Lower leg skin (tissue), 4 donors: ENCODE data around the gene NLN. TPM values are rescaled to one million over a fixed set of nuclear protein-coding genes. Genes with fewer than 3 reads are reported as not detected.

Experiments used
- DNase-seq, 2 donors: peaks; one replicate each; pipeline ENCODE4 v3.0.0-alpha.2; 2019; ENCODE audit warnings: low spot score in 2 of 2
- H3K4me3 ChIP-seq: fragments of 200-600 bp; sonication (generic); 2 replicates; pipeline ENCODE4 v1.5.1; 2017; ENCODE audit warnings: mild to moderate bottlenecking, low read depth; ENCODE audit not compliant: poor library complexity, severe bottlenecking
- POLR2A ChIP-seq, 2 donors: fragments of 450-650 bp; IDR thresholded peaks; one replicate each; pipeline ENCODE4 v1.6.1; 2016 to 2017; ENCODE audit warnings: antibody characterized with exemption in 2 of 2, mild to moderate bottlenecking in 1 of 2, moderate library complexity in 1 of 2
- WGBS, 2 donors: methylation state at CpG; one replicate each; pipeline ENCODE4 v1.1.5; 2018; 5-methylcytosine and 5-hydroxymethylcytosine counted together
- intact Hi-C: fragments of 100-400 bp; cut with DNase I; formaldehyde crosslinking; loops from one replicate; pipeline ENCODE4 v1.15.0; 2023; ENCODE audit warnings: low total_unique reads
- total RNA-seq, 4 donors: library from RNA; depleted of rRNA; stranded (reverse); fragments of >200 nt; gene quantifications; one replicate each; pipeline ENCODE4 v1.1.0, GENCODE V29; 2016
- TF ChIP-seq, protein P1 (sequence below), 3 donors: fragments of 450-650 bp; IDR thresholded peaks; one replicate each; pipeline ENCODE4 v1.5.1; 2016; ENCODE audit warnings: antibody characterized with exemption in 3 of 3, mild to moderate bottlenecking in 3 of 3, moderate library complexity in 2 of 3

Gene NLN
- total RNA-seq, 4 donors from 2014 or later = 14.0 to 18.8 (median 16.4) TPM

DNA sequence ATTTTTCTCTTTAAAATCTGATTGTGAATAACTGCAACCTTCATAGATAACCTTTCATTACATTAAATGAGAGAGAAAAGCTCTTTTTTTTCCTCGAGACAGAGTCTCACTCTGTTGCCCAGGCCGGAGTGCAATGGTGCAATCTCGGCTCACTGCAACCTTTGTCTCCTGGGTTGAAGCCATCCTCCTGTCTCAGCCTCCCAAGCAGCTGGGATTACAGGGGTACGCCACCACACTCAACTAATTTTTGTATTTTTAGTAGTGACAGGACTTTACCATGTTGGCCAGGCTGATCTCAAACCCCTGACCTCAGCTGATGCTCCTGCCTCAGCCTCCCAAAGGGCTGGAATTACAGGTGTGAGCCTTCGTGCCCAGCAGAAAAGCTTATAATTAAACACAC is 134.5 kb downstream of the NLN start:
- 94 to 95% methylated on average over 5 of the region's 5 CpGs for WGBS, 2 donors
- DNase-seq = no peak

DNA sequence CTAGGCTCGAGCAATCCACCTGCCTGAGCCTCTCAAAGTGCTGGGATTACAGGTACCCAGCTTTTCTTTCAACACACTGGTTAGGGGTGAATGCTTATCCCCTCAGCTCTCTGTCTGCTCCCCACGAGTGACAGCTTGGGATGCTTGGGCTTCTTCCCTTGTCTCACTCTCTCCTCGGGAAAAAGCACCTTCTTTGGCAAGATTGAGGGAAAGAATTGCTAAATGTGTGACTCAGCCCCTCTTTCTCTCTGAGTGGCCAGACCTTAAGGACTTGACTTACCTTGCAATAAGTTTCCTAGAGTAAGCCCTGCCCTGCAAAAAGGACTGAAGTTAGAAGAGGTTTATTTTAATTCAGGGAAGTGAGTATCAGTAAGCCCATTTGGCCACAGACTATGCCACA is 136.3 kb downstream of the NLN start:
- TF ChIP-seq, protein P1, sequence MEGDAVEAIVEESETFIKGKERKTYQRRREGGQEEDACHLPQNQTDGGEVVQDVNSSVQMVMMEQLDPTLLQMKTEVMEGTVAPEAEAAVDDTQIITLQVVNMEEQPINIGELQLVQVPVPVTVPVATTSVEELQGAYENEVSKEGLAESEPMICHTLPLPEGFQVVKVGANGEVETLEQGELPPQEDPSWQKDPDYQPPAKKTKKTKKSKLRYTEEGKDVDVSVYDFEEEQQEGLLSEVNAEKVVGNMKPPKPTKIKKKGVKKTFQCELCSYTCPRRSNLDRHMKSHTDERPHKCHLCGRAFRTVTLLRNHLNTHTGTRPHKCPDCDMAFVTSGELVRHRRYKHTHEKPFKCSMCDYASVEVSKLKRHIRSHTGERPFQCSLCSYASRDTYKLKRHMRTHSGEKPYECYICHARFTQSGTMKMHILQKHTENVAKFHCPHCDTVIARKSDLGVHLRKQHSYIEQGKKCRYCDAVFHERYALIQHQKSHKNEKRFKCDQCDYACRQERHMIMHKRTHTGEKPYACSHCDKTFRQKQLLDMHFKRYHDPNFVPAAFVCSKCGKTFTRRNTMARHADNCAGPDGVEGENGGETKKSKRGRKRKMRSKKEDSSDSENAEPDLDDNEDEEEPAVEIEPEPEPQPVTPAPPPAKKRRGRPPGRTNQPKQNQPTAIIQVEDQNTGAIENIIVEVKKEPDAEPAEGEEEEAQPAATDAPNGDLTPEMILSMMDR (IDR thresholded peaks at IDR 0.05) = no peak
- no peak for TF ChIP-seq POLR2A (IDR thresholded peaks at IDR 0.05)
- intact Hi-C loops = no loop called here
- H3K4me3 ChIP-seq = no peak overlapping the region
- DNase-seq = no peak
- 60 to 62% methylated on average over 3 of the region's 3 CpGs for WGBS, 2 donors

More for the DNA sequence above, 134.5 kb downstream of the NLN start:
- H3K4me3 ChIP-seq = no peak overlapping the region
- intact Hi-C loops = no loop called here
- TF ChIP-seq POLR2A (IDR thresholded peaks at IDR 0.05) = no peak
- TF ChIP-seq, protein P1 (IDR thresholded peaks at IDR 0.05) = no peak

DNA sequence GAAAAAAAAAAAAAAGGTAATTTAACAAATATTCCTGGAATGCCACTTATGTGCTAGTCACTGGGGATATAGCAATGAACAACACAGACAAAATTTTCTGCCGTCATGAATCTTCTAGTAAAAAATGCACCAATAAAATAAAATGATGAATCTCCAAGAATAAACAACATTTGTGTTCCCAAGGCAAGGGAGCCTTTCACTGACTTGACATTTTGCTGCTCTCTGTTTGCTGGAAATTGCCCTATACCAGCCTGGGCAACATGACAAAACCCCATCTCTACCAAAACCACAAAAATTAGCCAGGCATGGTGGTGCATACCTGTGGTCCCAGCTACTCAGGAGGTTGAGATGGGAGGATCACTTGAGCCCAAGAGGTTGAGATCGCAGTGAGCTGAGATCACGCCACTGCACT is 139.8 kb downstream of the NLN start:
- no peak for DNase-seq
- no peak overlapping the region for H3K4me3 ChIP-seq
- intact Hi-C loops = no loop called here
- TF ChIP-seq, protein P1 (IDR thresholded peaks at IDR 0.05) = no peak
- no peak for TF ChIP-seq POLR2A (IDR thresholded peaks at IDR 0.05)
- 67 to 77% methylated on average over 3 of the region's 3 CpGs for WGBS, 2 donors

DNA sequence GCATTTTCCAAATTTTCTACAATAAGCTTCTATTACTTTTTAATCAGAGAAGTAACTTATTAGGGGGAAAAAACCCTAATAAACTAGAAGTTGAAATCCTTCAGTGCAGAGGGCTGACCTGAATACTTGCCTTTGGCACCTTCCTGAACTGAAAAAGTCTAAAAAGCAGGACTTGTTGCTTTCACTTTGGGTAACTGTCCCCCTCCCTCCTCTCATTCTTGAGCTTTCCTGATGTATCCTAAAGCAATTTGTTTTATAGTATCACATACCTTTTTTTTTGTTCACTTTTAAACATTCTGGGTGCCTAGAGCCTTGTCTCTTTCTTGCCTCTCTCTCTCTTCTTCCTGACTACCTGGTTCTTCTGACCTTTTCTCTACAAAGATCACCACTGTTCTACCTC is 140.4 kb downstream of the NLN start:
- TF ChIP-seq POLR2A (IDR thresholded peaks at IDR 0.05) = no peak
- no peak overlapping the region for H3K4me3 ChIP-seq
- no peak for DNase-seq
- intact Hi-C loops = no loop called here

DNA sequence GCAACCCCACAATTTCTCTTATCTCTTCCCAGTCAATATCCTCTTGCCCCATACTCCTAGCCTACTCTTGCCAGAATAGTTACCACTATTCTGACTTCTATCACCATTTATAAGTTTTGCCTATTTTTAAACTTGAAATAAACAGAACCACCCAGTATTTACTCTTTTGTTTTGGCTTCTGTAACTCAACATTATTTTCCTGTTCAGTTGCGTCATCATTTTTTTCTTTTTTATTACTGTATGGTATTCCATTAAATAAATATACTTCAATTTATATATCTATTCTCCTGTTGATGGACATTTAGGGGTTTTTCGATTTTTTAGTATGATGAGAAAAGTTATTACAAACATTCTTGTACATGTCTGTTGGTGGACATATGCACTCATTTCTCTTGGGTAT is 141.7 kb downstream of the NLN start:
- TF ChIP-seq, protein P1 (IDR thresholded peaks at IDR 0.05) = no peak
- no peak for TF ChIP-seq POLR2A (IDR thresholded peaks at IDR 0.05)
- intact Hi-C loops = no loop called here
- 91 to 95% methylated on average over 2 of the region's 2 CpGs for WGBS, 2 donors
- DNase-seq = no peak
- no peak overlapping the region for H3K4me3 ChIP-seq

DNA sequence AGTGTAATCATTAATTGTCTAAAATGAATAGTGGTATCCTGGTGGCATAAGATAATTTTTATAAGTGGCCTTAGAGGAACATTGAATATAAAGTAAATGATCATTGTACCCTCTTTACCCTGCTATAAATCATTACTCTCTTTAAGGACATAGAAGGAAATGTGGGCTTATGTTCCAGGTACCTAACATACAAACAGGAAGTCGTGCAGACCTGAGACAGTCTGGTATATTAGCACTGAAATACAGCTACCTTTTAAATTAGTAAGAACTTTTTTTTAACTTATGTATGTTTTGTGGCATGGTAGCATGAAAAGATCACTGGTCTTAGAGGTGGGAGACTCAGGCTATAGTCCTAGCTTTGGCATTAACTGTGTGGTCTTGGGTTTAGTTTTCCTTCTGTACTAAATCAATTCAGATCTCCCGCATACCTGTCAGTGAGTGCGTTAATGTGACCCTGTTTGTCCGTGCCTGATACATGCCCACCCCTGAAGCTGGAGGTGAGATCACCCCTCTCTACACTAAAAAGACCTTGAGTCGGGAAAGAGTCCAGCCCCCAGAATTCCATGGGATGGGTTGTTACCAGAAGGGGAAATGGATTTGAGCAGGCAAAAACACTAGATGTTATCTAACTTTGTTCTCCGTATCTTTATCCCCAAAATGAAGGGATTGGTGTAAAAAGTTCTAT is 145.0 kb downstream of the NLN start:
- intact Hi-C loops = no loop called here
- H3K4me3 ChIP-seq = no peak overlapping the region
- no peak for TF ChIP-seq POLR2A (IDR thresholded peaks at IDR 0.05)
- TF ChIP-seq, protein P1 (IDR thresholded peaks at IDR 0.05) = no peak
- DNase-seq = no peak
- 58 to 60% methylated on average over 6 of the region's 6 CpGs for WGBS, 2 donors
